HEK293T (cell line): ENCODE measurements around the gene P3H3.

Experiments used
- ARNT ChIP-seq: fragments of 450-650 bp; IDR thresholded peaks from 2 replicates; pipeline ENCODE4 v1.6.1; 2017; ENCODE audit warnings: mild to moderate bottlenecking
- BHLHE40 ChIP-seq: fragments of 450-650 bp; IDR thresholded peaks from 2 replicates; pipeline ENCODE4 v1.6.1; 2016; ENCODE audit warnings: mild to moderate bottlenecking, moderate library complexity, borderline replicate concordance
- ELF4 ChIP-seq: fragments of 450-650 bp; IDR thresholded peaks from 2 replicates; pipeline ENCODE4 v1.6.1; 2017; ENCODE audit warnings: antibody characterized with exemption
- FOXA1 ChIP-seq: fragments of 450-650 bp; IDR thresholded peaks from 2 replicates; pipeline ENCODE4 v1.6.1; 2016; ENCODE audit warnings: mild to moderate bottlenecking
- FOXK2 ChIP-seq: fragments of 450-650 bp; IDR thresholded peaks from 2 replicates; pipeline ENCODE4 v1.6.1; 2016; ENCODE audit warnings: mild to moderate bottlenecking
- FOXM1 ChIP-seq: fragments of 450-650 bp; IDR thresholded peaks from 2 replicates; pipeline ENCODE4 v1.6.1; 2017; ENCODE audit warnings: mild to moderate bottlenecking, borderline replicate concordance
- HDGF ChIP-seq: fragments of 450-650 bp; IDR thresholded peaks from 2 replicates; pipeline ENCODE4 v1.6.1; 2017; ENCODE audit warnings: antibody characterized with exemption, borderline replicate concordance
- L3MBTL2 ChIP-seq: fragments of 450-650 bp; conservative IDR thresholded peaks from 2 replicates; pipeline ENCODE4 v1.6.1; 2016; ENCODE audit warnings: mild to moderate bottlenecking
- LEF1 ChIP-seq: fragments of 450-650 bp; IDR thresholded peaks from 2 replicates; pipeline ENCODE4 v1.6.1; 2017; ENCODE audit warnings: mild to moderate bottlenecking, borderline replicate concordance
- SP1 ChIP-seq: fragments of 450-650 bp; IDR thresholded peaks from 2 replicates; pipeline ENCODE4 v1.6.1; 2017
- SUZ12 ChIP-seq: fragments of 450-650 bp; IDR thresholded peaks from 2 replicates; pipeline ENCODE4 v1.6.1; 2016; ENCODE audit warnings: mild to moderate bottlenecking
- TARDBP ChIP-seq: fragments of 450-650 bp; IDR thresholded peaks from 2 replicates; pipeline ENCODE4 v1.6.1; 2016

DNA sequence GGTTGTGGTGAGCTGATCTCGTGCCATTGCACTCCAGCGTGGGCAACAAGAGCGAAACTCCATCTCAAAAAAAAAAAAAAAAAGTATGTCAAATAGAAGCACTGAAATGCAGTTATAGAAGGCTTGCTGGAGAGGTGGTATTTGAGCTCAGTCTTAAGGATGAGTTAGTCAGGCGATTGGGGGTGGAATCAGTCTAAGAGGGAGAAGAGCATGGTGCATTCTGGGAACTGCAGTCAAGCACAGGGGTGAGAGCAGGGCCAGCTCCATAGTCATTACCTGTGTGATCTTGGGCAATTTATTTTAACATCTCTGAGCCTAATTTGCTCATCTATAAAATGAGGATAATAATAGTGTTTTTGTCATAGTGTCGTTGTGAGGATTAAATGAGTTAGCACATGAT lies 6.7 kb downstream of the P3H3 start:
- TF ChIP-seq FOXM1: no peak
- TF ChIP-seq FOXA1: no peak
- TF ChIP-seq SP1: no peak
- no peak for TF ChIP-seq ARNT
- no peak for TF ChIP-seq LEF1
- TF ChIP-seq SUZ12: no peak
- TF ChIP-seq ELF4: no peak
- TF ChIP-seq HDGF: no peak
- TF ChIP-seq BHLHE40: no peak
- TF ChIP-seq FOXK2: no peak
- no peak for TF ChIP-seq L3MBTL2
- no peak for TF ChIP-seq TARDBP
